ENCODE results near the gene BTN1A1. TPM values are rescaled to one million over a fixed set of nuclear protein-coding genes. Genes with fewer than 3 reads are reported as not detected.

BTN1A1 gene
- total RNA-seq, 1 donor from 2014 or later = not detected

Other genes with a start within 250 kb of the BTN1A1 start
- 9.1 TPM for gene BTN3A2, start 135.1 kb upstream of the BTN1A1 start, total RNA-seq
- 5.6 TPM for gene BTN2A2, start 117.2 kb upstream of the BTN1A1 start, total RNA-seq
- gene BTN3A1, start 98.0 kb upstream of the BTN1A1 start, total RNA-seq = 15.4 TPM
- 13.0 TPM for gene BTN3A3, start 59.8 kb upstream of the BTN1A1 start, total RNA-seq
- gene BTN2A1, start 42.3 kb upstream of the BTN1A1 start, total RNA-seq = 19.9 TPM
- 52.6 TPM for gene HMGN4, start 38.1 kb downstream of the BTN1A1 start, total RNA-seq
- gene ABT1, start 96.7 kb downstream of the BTN1A1 start, total RNA-seq = 12.0 TPM
- 16.3 TPM for gene ZNF322, start 159.4 kb downstream of the BTN1A1 start, total RNA-seq